ENCODE results near the gene NCAPD2.

DNA sequence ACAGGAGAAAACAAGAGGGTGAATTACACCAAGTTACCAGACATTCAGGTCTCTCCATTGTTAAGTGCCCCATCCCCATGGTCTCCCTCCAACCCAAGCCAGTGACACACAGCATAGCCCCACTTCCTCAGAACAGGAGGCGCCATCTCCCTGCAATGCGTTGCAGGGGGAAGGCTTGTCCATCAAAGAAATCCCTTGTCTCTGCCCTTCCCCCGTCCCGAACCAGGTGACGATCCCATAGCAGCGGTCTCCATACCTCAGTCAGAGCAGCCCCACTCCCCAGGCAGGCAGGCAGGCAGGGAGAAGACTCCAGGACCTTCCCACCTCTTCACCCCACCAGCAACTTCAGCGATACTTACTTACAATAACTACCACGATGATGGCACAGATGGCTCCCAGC is 29.4 kb upstream of the NCAPD2 start:
- TF ChIP-seq, protein P1, sequence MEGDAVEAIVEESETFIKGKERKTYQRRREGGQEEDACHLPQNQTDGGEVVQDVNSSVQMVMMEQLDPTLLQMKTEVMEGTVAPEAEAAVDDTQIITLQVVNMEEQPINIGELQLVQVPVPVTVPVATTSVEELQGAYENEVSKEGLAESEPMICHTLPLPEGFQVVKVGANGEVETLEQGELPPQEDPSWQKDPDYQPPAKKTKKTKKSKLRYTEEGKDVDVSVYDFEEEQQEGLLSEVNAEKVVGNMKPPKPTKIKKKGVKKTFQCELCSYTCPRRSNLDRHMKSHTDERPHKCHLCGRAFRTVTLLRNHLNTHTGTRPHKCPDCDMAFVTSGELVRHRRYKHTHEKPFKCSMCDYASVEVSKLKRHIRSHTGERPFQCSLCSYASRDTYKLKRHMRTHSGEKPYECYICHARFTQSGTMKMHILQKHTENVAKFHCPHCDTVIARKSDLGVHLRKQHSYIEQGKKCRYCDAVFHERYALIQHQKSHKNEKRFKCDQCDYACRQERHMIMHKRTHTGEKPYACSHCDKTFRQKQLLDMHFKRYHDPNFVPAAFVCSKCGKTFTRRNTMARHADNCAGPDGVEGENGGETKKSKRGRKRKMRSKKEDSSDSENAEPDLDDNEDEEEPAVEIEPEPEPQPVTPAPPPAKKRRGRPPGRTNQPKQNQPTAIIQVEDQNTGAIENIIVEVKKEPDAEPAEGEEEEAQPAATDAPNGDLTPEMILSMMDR (IDR thresholded peaks at IDR 0.05) = no peak
- TF ChIP-seq EP300 (IDR thresholded peaks at IDR 0.05) (no peak), POLR2A (IDR thresholded peaks at IDR 0.05) (no peak)
